HL-60 (cell line): ENCODE data around the gene CRIM1.

Experiments used
- DNase-seq, 2 experiments: peaks; one replicate each; pipeline ENCODE4 v3.0.0-alpha.2; 2010 to 2020; ENCODE audit warnings: low read depth in 1 of 2, low spot score in 1 of 2
- H3K27ac ChIP-seq: fragments of 250-450 bp; sonication (Bioruptor Pico); replicated peaks from 2 replicates; pipeline ENCODE4 v1.5.1; 2020; ENCODE audit warnings: mild to moderate bottlenecking, moderate library complexity
- H3K27me3 ChIP-seq: fragments of 250-450 bp; sonication (Bioruptor Pico); 2 replicates; pipeline ENCODE4 v1.5.1; 2021; ENCODE audit warnings: mild to moderate bottlenecking, moderate library complexity; ENCODE audit not compliant: insufficient read depth, poor library complexity, severe bottlenecking
- H3K4me3 ChIP-seq: replicated peaks from 2 replicates; pipeline ENCODE4 v1.5.1; 2011; ENCODE audit warnings: mild to moderate bottlenecking, control low read depth, low read length; ENCODE audit not compliant: insufficient read depth
- CTCF ChIP-seq: IDR thresholded peaks from one replicate; pipeline ENCODE4 v1.5.1; 2011; ENCODE audit warnings: low read length, control low read depth, inconsistent platforms; ENCODE audit not compliant: insufficient read depth
- GABPA ChIP-seq: IDR thresholded peaks from 2 replicates; pipeline ENCODE4 v1.6.1; 2012; ENCODE audit warnings: low read depth
- POLR2AphosphoS5 ChIP-seq: IDR thresholded peaks from 2 replicates; pipeline ENCODE4 v1.6.1; 2012; ENCODE audit warnings: low read depth
- SPI1 ChIP-seq: IDR thresholded peaks from 2 replicates; pipeline ENCODE4 v1.6.1; 2012; ENCODE audit warnings: low read depth, mild to moderate bottlenecking, borderline replicate concordance
- TF ChIP-seq, protein P1 (sequence below): IDR thresholded peaks from 2 replicates; pipeline ENCODE4 v1.6.1; 2012; ENCODE audit warnings: low read depth; ENCODE audit not compliant: insufficient replicate concordance

CRIM1 gene

GRCh38 chr2:36587101-36587500 is 231.5 kb downstream of the CRIM1 start:
- no peak for DNase-seq

GRCh38 chr2:36587556-36587955 is 232.0 kb downstream of the CRIM1 start:
- no peak for DNase-seq
- Histone ChIP-seq H3K27me3 (no peaks in the 10 kb centered on the region), H3K27ac (no peak overlapping the region), H3K4me3 (no peak overlapping the region)
- TF ChIP-seq POLR2AphosphoS5 = no peak
- no peak for TF ChIP-seq CTCF
- no peak for TF ChIP-seq GABPA
- TF ChIP-seq, protein P1, sequence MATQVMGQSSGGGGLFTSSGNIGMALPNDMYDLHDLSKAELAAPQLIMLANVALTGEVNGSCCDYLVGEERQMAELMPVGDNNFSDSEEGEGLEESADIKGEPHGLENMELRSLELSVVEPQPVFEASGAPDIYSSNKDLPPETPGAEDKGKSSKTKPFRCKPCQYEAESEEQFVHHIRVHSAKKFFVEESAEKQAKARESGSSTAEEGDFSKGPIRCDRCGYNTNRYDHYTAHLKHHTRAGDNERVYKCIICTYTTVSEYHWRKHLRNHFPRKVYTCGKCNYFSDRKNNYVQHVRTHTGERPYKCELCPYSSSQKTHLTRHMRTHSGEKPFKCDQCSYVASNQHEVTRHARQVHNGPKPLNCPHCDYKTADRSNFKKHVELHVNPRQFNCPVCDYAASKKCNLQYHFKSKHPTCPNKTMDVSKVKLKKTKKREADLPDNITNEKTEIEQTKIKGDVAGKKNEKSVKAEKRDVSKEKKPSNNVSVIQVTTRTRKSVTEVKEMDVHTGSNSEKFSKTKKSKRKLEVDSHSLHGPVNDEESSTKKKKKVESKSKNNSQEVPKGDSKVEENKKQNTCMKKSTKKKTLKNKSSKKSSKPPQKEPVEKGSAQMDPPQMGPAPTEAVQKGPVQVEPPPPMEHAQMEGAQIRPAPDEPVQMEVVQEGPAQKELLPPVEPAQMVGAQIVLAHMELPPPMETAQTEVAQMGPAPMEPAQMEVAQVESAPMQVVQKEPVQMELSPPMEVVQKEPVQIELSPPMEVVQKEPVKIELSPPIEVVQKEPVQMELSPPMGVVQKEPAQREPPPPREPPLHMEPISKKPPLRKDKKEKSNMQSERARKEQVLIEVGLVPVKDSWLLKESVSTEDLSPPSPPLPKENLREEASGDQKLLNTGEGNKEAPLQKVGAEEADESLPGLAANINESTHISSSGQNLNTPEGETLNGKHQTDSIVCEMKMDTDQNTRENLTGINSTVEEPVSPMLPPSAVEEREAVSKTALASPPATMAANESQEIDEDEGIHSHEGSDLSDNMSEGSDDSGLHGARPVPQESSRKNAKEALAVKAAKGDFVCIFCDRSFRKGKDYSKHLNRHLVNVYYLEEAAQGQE = no peak
- TF ChIP-seq SPI1 = no peak

More at GRCh38 chr2:36587101-36587500, 231.5 kb downstream of the CRIM1 start:
- Histone ChIP-seq H3K4me3 (no peak overlapping the region), H3K27me3 (no peaks in the 10 kb centered on the region), H3K27ac (no peak overlapping the region)
- no peak for TF ChIP-seq POLR2AphosphoS5
- no peak for TF ChIP-seq GABPA
- TF ChIP-seq, protein P1 = no peak
- TF ChIP-seq SPI1 = no peak
- no peak for TF ChIP-seq CTCF

DNA sequence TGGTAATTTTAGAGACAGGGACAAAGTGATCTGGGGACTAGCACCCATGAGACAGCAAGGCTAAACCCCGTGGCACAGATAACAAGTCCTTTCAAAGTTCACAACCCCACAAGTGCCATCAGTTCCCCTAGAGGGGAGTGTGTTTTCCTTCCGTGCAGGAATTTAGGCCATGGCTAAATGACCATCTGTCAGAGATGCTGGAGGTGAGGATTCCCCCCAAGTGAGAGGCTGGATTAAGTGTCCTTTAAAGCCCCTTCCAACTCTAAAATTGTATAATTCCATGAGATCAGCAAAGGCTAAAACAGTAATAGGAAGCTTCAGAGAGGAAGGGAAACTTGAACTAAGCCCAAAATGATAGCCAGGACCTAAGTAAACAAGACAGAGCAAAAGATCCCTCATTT is 233.7 kb downstream of the CRIM1 start:
- H3K4me3 ChIP-seq = no peak overlapping the region
- no peak for DNase-seq
- TF ChIP-seq CTCF (no peak), GABPA (no peak), SPI1 (no peak), POLR2AphosphoS5 (no peak)
- TF ChIP-seq, protein P1 = no peak
- no peaks in the 10 kb centered on the region for H3K27me3 ChIP-seq
- H3K27ac ChIP-seq = no peak overlapping the region
